ENCODE data around the gene EXOC6B.

GRCh38 chr2:72183016-72183415 is 642.8 kb downstream of the EXOC6B start:
- TF ChIP-seq CTCF (IDR thresholded peaks at IDR 0.05) (no peak), POLR2A (IDR thresholded peaks at IDR 0.05) (no peak)
